Measurements from ENCODE around the gene ZCCHC17.
"Not testable (repeated sequence)": the region's sequence is repeated elsewhere in the genome, so short reads cannot be mapped to it uniquely, and the experiment has no call there.

ZCCHC17 gene

GRCh38 chr1:31377364-31377863 is 80.6 kb downstream of the ZCCHC17 start:
- H3K27ac ChIP-seq = no peak overlapping the region; the same call in 1 of the 2 replicates
- TF ChIP-seq CTCF (conservative IDR thresholded peaks at IDR 0.05; ENCODE audit: low read depth) = no peak
- CTCF ChIA-PET = no interaction called here
- DNase-seq (ENCODE audit: low spot score) = no peak
- POLR2A ChIA-PET (ENCODE audit: low non-redundant PET) = no interaction called here

DNA sequence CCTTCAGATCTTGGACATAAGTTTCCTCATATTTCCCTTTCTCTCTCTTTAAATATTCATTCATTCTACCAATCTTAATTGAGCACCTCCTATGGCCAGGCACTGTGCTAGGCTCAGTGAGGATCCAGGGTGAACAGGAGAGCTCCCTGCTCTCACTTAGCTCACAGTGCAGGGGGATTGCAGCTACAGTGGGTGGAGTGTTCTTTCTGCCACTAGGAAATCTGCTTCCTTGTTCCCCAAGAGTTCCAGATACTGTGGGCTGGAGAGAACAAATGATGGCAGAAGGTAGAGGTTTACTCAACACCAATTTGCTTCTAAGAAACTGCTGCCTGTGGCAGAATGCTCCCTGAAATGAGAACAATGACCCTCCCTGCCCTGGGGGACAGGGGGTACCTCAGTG is 81.2 kb downstream of the ZCCHC17 start:
- CTCF ChIA-PET = no interaction called here
- POLR2A ChIA-PET (ENCODE audit: low non-redundant PET) = no interaction called here
- DNase-seq (ENCODE audit: low spot score) = no peak
- no peak overlapping the region for H3K27ac ChIP-seq
- no peak for TF ChIP-seq CTCF (conservative IDR thresholded peaks at IDR 0.05; ENCODE audit: low read depth)

DNA sequence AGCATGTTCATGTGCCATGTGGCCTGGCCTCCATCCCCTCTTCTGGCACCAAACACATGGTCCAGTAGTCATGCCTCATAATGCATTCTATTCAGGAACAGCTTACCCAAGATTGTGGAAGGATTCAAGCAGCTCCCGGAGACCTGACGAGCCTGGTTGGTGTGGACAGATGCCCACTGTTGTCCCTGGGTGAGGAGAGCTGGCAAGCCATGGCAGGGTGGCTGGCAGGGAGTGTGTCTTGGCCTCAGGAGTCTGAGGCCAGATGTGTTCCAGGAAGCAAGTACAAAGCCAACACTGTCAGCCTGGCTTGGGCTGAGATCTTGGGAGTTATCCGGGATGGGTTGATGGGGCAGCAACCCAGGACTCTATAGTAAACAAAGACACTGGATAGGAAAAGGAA is 83.3 kb downstream of the ZCCHC17 start:
- TF ChIP-seq CTCF (conservative IDR thresholded peaks at IDR 0.05; ENCODE audit: low read depth) = no peak
- CTCF ChIA-PET = no interaction called here
- H3K27ac ChIP-seq = no peak overlapping the region
- no peak for DNase-seq (ENCODE audit: low spot score)
- POLR2A ChIA-PET (ENCODE audit: low non-redundant PET) = no interaction called here

- ChIA-PET CTCF (no interaction called here), POLR2A (ENCODE audit: low non-redundant PET) (no interaction called here)
- no peak for DNase-seq (ENCODE audit: low spot score)
- H3K27ac ChIP-seq = peak overlapping the region; percentile 31; the same call in 1 of the 2 replicates
- TF ChIP-seq CTCF (conservative IDR thresholded peaks at IDR 0.05; ENCODE audit: low read depth) = no peak
Measured at GRCh38 chr1:31381394-31382294, 84.8 kb downstream of the ZCCHC17 start.

DNA sequence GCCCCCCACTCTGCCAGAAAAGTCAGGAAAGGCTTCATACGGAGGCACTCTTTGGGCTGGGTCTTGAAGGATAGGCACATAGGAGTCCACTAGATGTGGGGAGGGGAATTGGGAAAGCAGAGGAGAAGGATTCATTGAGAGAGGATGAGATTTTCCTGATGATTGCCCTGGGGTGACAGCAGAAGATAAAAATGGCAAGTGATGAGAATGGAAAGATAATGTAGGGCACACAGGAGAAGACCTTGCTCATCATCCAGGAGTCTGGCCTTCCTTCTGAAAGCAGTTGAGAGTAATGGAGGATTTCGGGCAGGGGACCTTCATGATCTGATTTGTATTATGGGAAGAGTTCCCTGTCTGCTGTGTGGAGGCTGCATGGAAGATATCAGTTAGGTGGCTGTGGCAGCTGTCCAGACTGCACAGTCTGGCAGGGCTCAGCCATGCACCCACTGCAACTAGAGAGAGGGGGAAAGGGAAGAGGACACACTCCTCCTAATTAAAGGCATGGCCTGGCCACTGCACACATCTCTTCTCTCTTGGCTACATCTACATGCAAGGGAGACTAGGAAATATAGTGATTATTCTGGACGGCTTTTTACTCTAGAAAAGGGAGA is 85.7 kb downstream of the ZCCHC17 start:
- ChIA-PET CTCF (no interaction called here), POLR2A (ENCODE audit: low non-redundant PET) (no interaction called here)
- DNase-seq (ENCODE audit: low spot score) = no peak
- H3K27ac ChIP-seq = no peak overlapping the region
- no peak for TF ChIP-seq CTCF (conservative IDR thresholded peaks at IDR 0.05; ENCODE audit: low read depth)

- ChIA-PET POLR2A (ENCODE audit: low non-redundant PET) (no interaction called here), CTCF (interaction anchor here (0.6 to 1.4 kb wide), 4 partner anchors 10 to 227 kb away, joined by 3 read pairs; no protein-coding TSS in a partner anchor)
- TF ChIP-seq CTCF (conservative IDR thresholded peaks at IDR 0.05; ENCODE audit: low read depth) = no peak
- no peak for DNase-seq (ENCODE audit: low spot score)
- no peak overlapping the region for H3K27ac ChIP-seq
Measured at GRCh38 chr1:31383967-31384366, 87.1 kb downstream of the ZCCHC17 start.

- H3K27ac ChIP-seq; DNase-seq (ENCODE audit: low spot score); CTCF ChIA-PET; POLR2A ChIA-PET (ENCODE audit: low non-redundant PET): not testable (repeated sequence)
Measured at GRCh38 chr1:31386576-31387243, 89.9 kb downstream of the ZCCHC17 start.
